ENCODE results near the gene ARRB1. TPM values are rescaled to one million over a fixed set of nuclear protein-coding genes. Genes with fewer than 3 reads are reported as not detected.
A peak's percentile ranks its signal among the peaks of the same experiment; 100 is the strongest.

ARRB1 gene
- total RNA-seq, 5 donors from 2014 or later (not counting 1 experiment from before 2014, with no cell fraction given), result 37.2 to 57.3 (median 47.3) TPM

DNA sequence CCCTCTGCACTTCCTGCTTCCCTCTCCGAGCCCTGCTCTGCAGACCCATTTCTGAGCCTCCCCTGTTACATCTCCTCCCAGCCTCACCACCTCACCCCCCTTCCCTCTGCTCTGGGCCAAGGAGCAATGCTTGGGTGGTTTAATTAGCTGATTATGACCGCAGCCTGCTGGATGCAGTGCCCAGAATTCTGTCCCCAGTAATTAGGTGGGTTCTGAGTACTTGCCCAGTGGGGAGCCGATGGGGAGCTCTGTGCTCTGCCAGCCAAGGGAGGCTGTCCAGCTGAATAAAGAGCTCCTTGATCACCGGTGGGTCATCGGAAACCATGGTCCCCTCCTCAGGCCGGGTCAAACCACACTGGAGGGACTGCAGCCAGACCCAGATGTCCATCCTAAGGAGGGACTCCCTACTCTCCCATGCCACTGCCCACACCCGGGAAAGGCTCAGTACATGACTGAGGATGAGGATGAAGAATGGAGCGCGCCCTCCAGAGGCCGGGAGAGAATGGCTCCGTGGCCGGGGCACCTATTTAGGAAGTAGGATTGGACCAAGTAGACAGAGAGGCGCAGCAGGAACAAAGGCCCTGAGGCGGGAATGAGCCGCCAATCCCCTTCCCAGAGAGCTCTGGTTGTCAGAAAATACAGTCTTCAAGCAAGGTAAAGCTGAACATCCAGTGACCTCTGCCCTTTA is 9.1 kb downstream of the ARRB1 start:
- peaks cover 97 to 100% (median 98%) of the 10 kb centered on the region in 3 donors for H3K4me1 Mint-ChIP-seq
- no peaks in the 10 kb centered on the region for H3K36me3 ChIP-seq (ENCODE audit: control insufficient read depth in 2 of 2, extremely low read depth in 1 of 2, insufficient read depth in 1 of 2, low read length in 1 of 2)
- peaks cover 73 to 98% of the 10 kb centered on the region in 2 experiments for H3K4me1 ChIP-seq (ENCODE audit: control insufficient read depth in 1 of 2, extremely low read depth in 1 of 2, insufficient read depth in 2 of 2, low read length in 2 of 2)
- H3K9me3 ChIP-seq, result no peaks in the 10 kb centered on the region
- H3K4me3 Mint-ChIP-seq, result peak overlapping the region in 1 of 3 donors; percentile 84
- no peaks in the 10 kb centered on the region for H3K27me3 ChIP-seq (replicated peaks in 1 of 2; ENCODE audit: control insufficient read depth in 2 of 2, extremely low read depth in 1 of 2, insufficient read depth in 2 of 2, low read length in 1 of 2)
- peak overlapping the region; percentile 91 to 97 for H3K27ac Mint-ChIP-seq
- WGBS (ENCODE audit: insufficient coverage), result 90% methylated on average over 9 of the region's 15 CpGs
- DNase-seq, result no peak
- no peaks in the 10 kb centered on the region for H3K36me3 Mint-ChIP-seq
- ChIA-PET POLR2A (no interaction called here), CTCF (no interaction called here)
- H3K27me3 Mint-ChIP-seq, result no peaks in the 10 kb centered on the region
- no peak for ATAC-seq (replicated peaks in 1 of 4)
- H3K4me3 ChIP-seq (ENCODE audit: control insufficient read depth in 1 of 2, extremely low read depth in 1 of 2, low read length in 1 of 2), result no peak overlapping the region
- H3K27ac ChIP-seq (ENCODE audit: low read length), result peak overlapping the region; percentile 41
- no peaks in the 10 kb centered on the region for H3K9me3 Mint-ChIP-seq

DNA sequence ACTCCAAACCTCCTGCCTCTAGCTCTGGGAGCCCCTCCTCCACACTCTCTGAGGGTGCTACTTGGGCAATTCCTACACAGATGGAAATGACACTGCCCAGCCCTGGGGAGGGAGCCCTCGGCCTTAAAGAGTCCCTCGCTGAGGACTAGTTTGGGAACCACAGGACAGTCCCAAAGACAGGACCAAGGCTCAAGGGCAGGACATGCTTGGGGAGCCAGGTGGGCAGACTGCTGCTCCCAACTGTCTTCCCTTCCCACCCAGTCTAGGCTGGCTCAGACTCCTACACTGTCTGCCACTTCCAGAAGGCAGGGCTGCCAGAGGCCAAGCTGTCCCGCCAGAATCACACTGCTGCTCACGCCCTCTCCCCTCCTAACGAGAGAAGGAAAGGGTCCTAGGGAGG is 9.8 kb downstream of the ARRB1 start:
- ChIA-PET POLR2A (no interaction called here), CTCF (no interaction called here)
- no peaks in the 10 kb centered on the region for H3K36me3 Mint-ChIP-seq
- WGBS (ENCODE audit: insufficient coverage), result 85% methylated on average over 2 of the region's 5 CpGs
- H3K9me3 ChIP-seq, result no peaks in the 10 kb centered on the region
- peak overlapping the region in 2 of 3 donors; percentile 9 to 84 for H3K4me3 Mint-ChIP-seq
- H3K27ac Mint-ChIP-seq, result peak overlapping the region; percentile 91 to 95
- peak overlapping the region; percentile 71 for H3K27ac ChIP-seq (ENCODE audit: low read length)
- H3K4me3 ChIP-seq (ENCODE audit: control insufficient read depth in 1 of 2, extremely low read depth in 1 of 2, low read length in 1 of 2), result no peak overlapping the region
- ATAC-seq (replicated peaks in 1 of 4) (no peak), DNase-seq (no peak)
- peaks cover 97 to 100% (median 98%) of the 10 kb centered on the region in 3 donors for H3K4me1 Mint-ChIP-seq
- no peaks in the 10 kb centered on the region for H3K27me3 ChIP-seq (replicated peaks in 1 of 2; ENCODE audit: control insufficient read depth in 2 of 2, extremely low read depth in 1 of 2, insufficient read depth in 2 of 2, low read length in 1 of 2)
- H3K4me1 ChIP-seq (ENCODE audit: control insufficient read depth in 1 of 2, extremely low read depth in 1 of 2, insufficient read depth in 2 of 2, low read length in 2 of 2), result peaks cover 78 to 96% of the 10 kb centered on the region in 2 experiments
- H3K27me3 Mint-ChIP-seq, result no peaks in the 10 kb centered on the region
- no peaks in the 10 kb centered on the region for H3K36me3 ChIP-seq (ENCODE audit: control insufficient read depth in 2 of 2, extremely low read depth in 1 of 2, insufficient read depth in 1 of 2, low read length in 1 of 2)
- H3K9me3 Mint-ChIP-seq, result no peaks in the 10 kb centered on the region

DNA sequence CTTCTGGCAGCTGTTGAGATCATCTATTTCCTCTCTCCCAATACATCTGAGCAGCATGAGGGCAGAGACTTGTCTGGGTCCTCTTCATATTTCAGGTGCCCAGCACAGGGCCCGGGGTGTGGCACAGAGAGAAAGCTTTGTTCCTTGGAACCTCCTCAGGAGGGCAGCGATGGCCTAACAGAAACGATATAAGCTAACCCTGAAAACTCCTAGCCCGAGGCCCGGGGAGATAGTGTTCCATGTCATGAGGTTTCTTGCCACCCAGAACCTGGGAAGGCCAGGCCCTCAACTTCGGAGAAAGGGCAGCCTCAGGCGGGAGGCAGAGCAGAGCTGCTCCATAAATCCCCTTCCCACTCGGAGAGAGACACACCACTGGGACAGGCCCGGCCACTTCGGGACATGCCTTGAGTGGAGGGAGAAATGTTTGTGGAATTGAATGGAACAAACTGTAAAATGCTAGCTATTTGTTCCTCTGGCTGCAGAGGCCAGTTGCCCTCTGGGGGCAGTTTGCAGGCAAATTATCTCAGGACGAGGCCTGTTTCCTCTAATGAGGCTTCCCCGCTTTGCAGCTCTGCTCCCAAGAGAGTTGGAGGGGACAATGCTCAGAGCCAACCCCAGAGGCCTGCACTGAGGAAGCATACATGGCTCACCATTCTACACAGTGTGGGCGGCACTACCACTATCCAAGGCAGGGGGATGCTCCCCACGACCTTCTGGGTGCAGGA is 11.6 kb downstream of the ARRB1 start:
- ATAC-seq (replicated peaks in 1 of 4), result peak; percentile 15 to 26 (median 20)
- peak overlapping the region; percentile 91 to 95 for H3K27ac Mint-ChIP-seq
- Histone ChIP-seq H3K27me3 (replicated peaks in 1 of 2; ENCODE audit: control insufficient read depth in 2 of 2, extremely low read depth in 1 of 2, insufficient read depth in 2 of 2, low read length in 1 of 2) (no peaks in the 10 kb centered on the region), H3K27ac (ENCODE audit: low read length) (peak overlapping the region; percentile 71), H3K4me3 (ENCODE audit: control insufficient read depth in 1 of 2, extremely low read depth in 1 of 2, low read length in 1 of 2) (peak overlapping the region; percentile 4 to 52), H3K4me1 (ENCODE audit: control insufficient read depth in 1 of 2, extremely low read depth in 1 of 2, insufficient read depth in 2 of 2, low read length in 2 of 2) (peaks cover 65 to 86% of the 10 kb centered on the region in 2 experiments), H3K9me3 (no peaks in the 10 kb centered on the region), H3K36me3 (ENCODE audit: control insufficient read depth in 2 of 2, extremely low read depth in 1 of 2, insufficient read depth in 1 of 2, low read length in 1 of 2) (no peaks in the 10 kb centered on the region)
- peak overlapping the region; percentile 54 to 84 (median 62) for H3K4me3 Mint-ChIP-seq
- ChIA-PET CTCF (interaction anchor here in 1 of 2 donors (0.6 to 1.3 kb wide), 4 partner anchors 10 to 379 kb away, joined by 3 to 4 read pairs (median 4); no protein-coding TSS in a partner anchor), POLR2A (no interaction called here)
- DNase-seq, result no peak
- H3K36me3 Mint-ChIP-seq, result no peaks in the 10 kb centered on the region
- 69% methylated on average over 6 of the region's 14 CpGs for WGBS (ENCODE audit: insufficient coverage)
- H3K9me3 Mint-ChIP-seq, result no peaks in the 10 kb centered on the region
- no peaks in the 10 kb centered on the region for H3K27me3 Mint-ChIP-seq
- H3K4me1 Mint-ChIP-seq, result peaks cover 85 to 96% (median 92%) of the 10 kb centered on the region in 3 donors

DNA sequence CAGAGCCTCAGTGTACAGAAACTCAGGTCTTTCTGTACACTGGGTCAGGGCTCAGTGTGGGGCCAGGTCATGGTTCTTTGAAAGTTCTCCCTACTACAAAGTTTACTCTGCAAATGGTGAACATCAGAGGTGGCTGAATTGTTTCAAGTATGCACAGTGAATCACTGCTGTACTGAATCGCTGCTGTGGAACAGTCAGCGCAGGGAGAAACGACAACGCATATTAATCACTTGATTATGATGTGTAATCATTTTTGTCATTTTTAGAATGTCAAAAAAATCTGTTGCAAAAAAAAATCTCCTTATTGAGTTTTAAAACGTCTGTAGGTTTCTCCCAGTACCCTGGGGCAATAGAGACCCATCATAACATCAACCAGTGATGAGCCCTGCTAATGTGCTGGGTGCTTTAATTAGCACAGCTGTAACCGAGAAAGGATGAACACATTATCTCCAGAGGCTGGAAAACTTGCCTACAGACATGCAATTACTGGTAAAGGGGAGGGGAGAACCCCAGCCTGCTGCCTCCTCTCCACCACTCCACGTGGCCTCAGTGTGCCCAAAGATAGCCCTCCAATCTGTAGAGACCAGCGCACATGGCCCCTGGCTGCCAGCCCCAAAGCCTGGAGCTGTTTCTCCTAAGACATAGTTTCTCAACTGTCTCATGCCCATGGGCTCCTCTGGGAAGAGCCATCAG is 12.8 kb downstream of the ARRB1 start:
- Histone ChIP-seq H3K9me3 (no peaks in the 10 kb centered on the region), H3K36me3 (ENCODE audit: control insufficient read depth in 2 of 2, extremely low read depth in 1 of 2, insufficient read depth in 1 of 2, low read length in 1 of 2) (no peaks in the 10 kb centered on the region), H3K27me3 (replicated peaks in 1 of 2; ENCODE audit: control insufficient read depth in 2 of 2, extremely low read depth in 1 of 2, insufficient read depth in 2 of 2, low read length in 1 of 2) (no peaks in the 10 kb centered on the region), H3K4me3 (ENCODE audit: control insufficient read depth in 1 of 2, extremely low read depth in 1 of 2, low read length in 1 of 2) (no peak overlapping the region), H3K4me1 (ENCODE audit: control insufficient read depth in 1 of 2, extremely low read depth in 1 of 2, insufficient read depth in 2 of 2, low read length in 2 of 2) (peaks cover 57 to 79% of the 10 kb centered on the region in 2 experiments), H3K27ac (ENCODE audit: low read length) (peak overlapping the region; percentile 71)
- POLR2A ChIA-PET, result interaction anchor here in 1 of 2 donors (0.6 kb wide), 1 partner anchor 35 kb away, joined by 3 read pairs; no protein-coding TSS in a partner anchor
- H3K4me3 Mint-ChIP-seq, result peak overlapping the region in 1 of 3 donors; percentile 84
- H3K9me3 Mint-ChIP-seq, result no peaks in the 10 kb centered on the region
- CTCF ChIA-PET, result interaction anchor here in 1 of 2 donors (1.3 kb wide), 1 partner anchor 9 kb away, joined by 4 read pairs; no protein-coding TSS in a partner anchor
- 70% methylated on average over 2 of the region's 8 CpGs for whole genome bisulfite sequencing (ENCODE audit: insufficient coverage)
- no peaks in the 10 kb centered on the region for H3K36me3 Mint-ChIP-seq
- no peaks in the 10 kb centered on the region for H3K27me3 Mint-ChIP-seq
- H3K4me1 Mint-ChIP-seq, result peaks cover 80 to 94% (median 87%) of the 10 kb centered on the region in 3 donors
- ATAC-seq (replicated peaks in 1 of 4) (peak in 1 of 4 experiments; percentile 8), DNase-seq (no peak)
- peak overlapping the region; percentile 91 to 95 for H3K27ac Mint-ChIP-seq

DNA sequence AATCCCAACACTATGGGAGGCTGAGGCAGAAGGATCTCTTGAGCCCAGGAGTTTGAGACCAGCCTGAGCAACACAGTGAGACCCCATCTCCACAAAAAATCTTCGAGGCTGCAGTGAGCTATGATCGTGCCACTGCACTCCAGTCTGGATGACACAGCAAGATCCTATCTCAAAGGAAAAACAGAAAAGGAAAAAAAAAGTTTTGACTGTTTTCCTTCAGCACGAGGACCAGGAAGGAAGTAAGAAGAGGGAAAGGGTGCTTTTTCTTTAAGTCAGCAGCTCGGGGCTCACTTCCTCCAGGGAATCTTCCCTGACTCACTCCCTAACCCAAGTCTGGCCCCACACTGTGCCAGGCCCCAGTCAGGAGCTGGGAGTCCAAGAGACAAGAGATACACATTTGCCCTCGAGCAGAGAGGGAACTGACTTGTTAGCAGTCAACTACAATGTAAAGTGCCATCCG is 14.2 kb downstream of the ARRB1 start:
- ChIA-PET POLR2A (no interaction called here), CTCF (interaction anchor here in 1 of 2 donors (0.6 kb wide), 1 partner anchor 155 kb away, joined by 4 read pairs; no protein-coding TSS in a partner anchor)
- WGBS (ENCODE audit: insufficient coverage), result 79% methylated on average over 2 of the region's 6 CpGs
- no peaks in the 10 kb centered on the region for H3K27me3 ChIP-seq (replicated peaks in 1 of 2; ENCODE audit: control insufficient read depth in 2 of 2, extremely low read depth in 1 of 2, insufficient read depth in 2 of 2, low read length in 1 of 2)
- no peaks in the 10 kb centered on the region for H3K27me3 Mint-ChIP-seq
- H3K27ac Mint-ChIP-seq, result peak overlapping the region; percentile 63 to 85
- ATAC-seq (replicated peaks in 1 of 4), result no peak
- H3K27ac ChIP-seq (ENCODE audit: low read length), result no peak overlapping the region
- peaks cover 79 to 95% (median 84%) of the 10 kb centered on the region in 3 donors for H3K4me1 Mint-ChIP-seq
- H3K4me3 ChIP-seq (ENCODE audit: control insufficient read depth in 1 of 2, extremely low read depth in 1 of 2, low read length in 1 of 2), result no peak overlapping the region
- H3K4me3 Mint-ChIP-seq, result peak overlapping the region in 1 of 3 donors; percentile 84
- peaks cover under 1% of the 10 kb centered on the region for H3K36me3 Mint-ChIP-seq
- H3K9me3 Mint-ChIP-seq, result no peaks in the 10 kb centered on the region
- H3K36me3 ChIP-seq (ENCODE audit: control insufficient read depth in 2 of 2, extremely low read depth in 1 of 2, insufficient read depth in 1 of 2, low read length in 1 of 2), result no peaks in the 10 kb centered on the region
- DNase-seq, result no peak
- no peaks in the 10 kb centered on the region for H3K9me3 ChIP-seq
- peaks cover 49 to 72% of the 10 kb centered on the region in 2 experiments for H3K4me1 ChIP-seq (ENCODE audit: control insufficient read depth in 1 of 2, extremely low read depth in 1 of 2, insufficient read depth in 2 of 2, low read length in 2 of 2)

DNA sequence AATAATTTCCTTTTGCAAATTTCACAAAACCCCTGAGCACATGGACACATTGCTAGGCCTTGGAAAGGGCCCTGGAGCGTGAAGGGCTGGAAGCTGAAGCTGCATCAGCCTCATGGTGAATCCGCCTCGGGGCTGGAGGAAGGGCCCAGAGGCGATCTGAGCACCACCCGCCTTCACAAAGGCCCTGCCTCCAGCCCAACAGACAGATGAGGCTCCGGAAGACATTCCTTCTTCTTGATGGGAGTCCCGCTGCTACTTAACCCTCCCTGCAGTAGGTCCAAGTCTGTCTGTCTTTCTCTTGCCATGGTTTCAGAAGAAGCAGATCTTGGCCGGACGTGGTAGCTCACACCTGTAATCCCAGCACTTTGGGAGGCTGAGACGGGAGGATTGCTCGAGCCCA is 16.5 kb downstream of the ARRB1 start:
- peaks cover 35 to 50% of the 10 kb centered on the region in 2 experiments for H3K4me1 ChIP-seq (ENCODE audit: control insufficient read depth in 1 of 2, extremely low read depth in 1 of 2, insufficient read depth in 2 of 2, low read length in 2 of 2)
- 89% methylated on average over 5 of the region's 11 CpGs for WGBS (ENCODE audit: insufficient coverage)
- Mint-ChIP-seq H3K27me3 (no peaks in the 10 kb centered on the region), H3K9me3 (no peaks in the 10 kb centered on the region), H3K4me1 (peaks cover 73 to 92% (median 80%) of the 10 kb centered on the region in 3 donors), H3K36me3 (peaks cover 11% of the 10 kb centered on the region), H3K4me3 (no peak overlapping the region), H3K27ac (peak overlapping the region; percentile 16 to 66)
- H3K27ac ChIP-seq (ENCODE audit: low read length), result no peak overlapping the region
- CTCF ChIA-PET, result no interaction called here
- ATAC-seq (replicated peaks in 1 of 4), result no peak
- H3K4me3 ChIP-seq (ENCODE audit: control insufficient read depth in 1 of 2, extremely low read depth in 1 of 2, low read length in 1 of 2), result no peak overlapping the region
- no peaks in the 10 kb centered on the region for H3K36me3 ChIP-seq (ENCODE audit: control insufficient read depth in 2 of 2, extremely low read depth in 1 of 2, insufficient read depth in 1 of 2, low read length in 1 of 2)
- no peak for DNase-seq
- POLR2A ChIA-PET, result interaction anchor here in 1 of 2 donors (0.6 kb wide), 1 partner anchor 389 kb away, joined by 5 read pairs; no protein-coding TSS in a partner anchor
- no peaks in the 10 kb centered on the region for H3K27me3 ChIP-seq (replicated peaks in 1 of 2; ENCODE audit: control insufficient read depth in 2 of 2, extremely low read depth in 1 of 2, insufficient read depth in 2 of 2, low read length in 1 of 2)
- H3K9me3 ChIP-seq, result no peaks in the 10 kb centered on the region
